HepG2 (cell line): ENCODE results near the gene LAMB2. TPM values are rescaled to one million over a fixed set of nuclear protein-coding genes. Genes with fewer than 3 reads are reported as not detected.
A peak's percentile ranks its signal among the peaks of the same experiment; 100 is the strongest.

Source experiments
- AGO1 ChIP-seq: fragments of 200-400 bp; formaldehyde crosslinking; IDR thresholded peaks from 2 replicates; pipeline ENCODE4 v1.6.1; 2017; ENCODE audit warnings: mild to moderate bottlenecking, low read depth, low read length, moderate library complexity; ENCODE audit not compliant: poor library complexity, severe bottlenecking
- BRCA1 ChIP-seq: sonication (generic); formaldehyde crosslinking; IDR thresholded peaks from 2 replicates; pipeline ENCODE4 v1.4.0; 2020; ENCODE audit warnings: missing genetic modification reagents
- BRF2 ChIP-seq: sonication (generic); formaldehyde crosslinking; IDR thresholded peaks from 2 replicates; pipeline ENCODE4 v1.8.1; 2022; ENCODE audit warnings: mild to moderate bottlenecking, missing genetic modification reagents
- DRAP1 ChIP-seq: IDR thresholded peaks from 2 replicates; pipeline ENCODE4 v1.6.1; 2016; ENCODE audit warnings: missing genetic modification reagents, missing compliant biosample characterization
- NFKBIZ ChIP-seq: IDR thresholded peaks from 2 replicates; pipeline ENCODE4 v1.6.1; 2018; ENCODE audit warnings: missing genetic modification reagents, missing compliant biosample characterization
- NFYC ChIP-seq: IDR thresholded peaks from 2 replicates; pipeline ENCODE4 v1.6.1; 2016; ENCODE audit warnings: missing genetic modification reagents, missing compliant biosample characterization
- PRDM10 ChIP-seq: sonication (generic); formaldehyde crosslinking; IDR thresholded peaks from 2 replicates; pipeline ENCODE4 v1.4.0; 2020; ENCODE audit warnings: low read depth, missing genetic modification reagents
- RFXANK ChIP-seq: IDR thresholded peaks from 2 replicates; pipeline ENCODE4 v1.6.1; 2016
- TEF ChIP-seq: sonication (generic); formaldehyde crosslinking; IDR thresholded peaks from 2 replicates; pipeline ENCODE4 v1.5.0; 2020; ENCODE audit warnings: missing genetic modification reagents
- ZFP41 ChIP-seq: sonication (generic); formaldehyde crosslinking; IDR thresholded peaks from 2 replicates; pipeline ENCODE4 v1.4.0; 2020; ENCODE audit warnings: mild to moderate bottlenecking, missing genetic modification reagents, borderline replicate concordance
- ZFP91 ChIP-seq: sonication (generic); formaldehyde crosslinking; IDR thresholded peaks from 2 replicates; pipeline ENCODE4 v1.9.0; 2022; ENCODE audit warnings: missing genetic modification reagents, mild to moderate bottlenecking, borderline replicate concordance
- ZNF101 ChIP-seq: sonication (generic); formaldehyde crosslinking; IDR thresholded peaks from 2 replicates; pipeline ENCODE4 v1.4.0; 2020; ENCODE audit warnings: mild to moderate bottlenecking, low read depth, missing genetic modification reagents, borderline replicate concordance
- ZNF251 ChIP-seq: sonication (generic); formaldehyde crosslinking; IDR thresholded peaks from 2 replicates; pipeline ENCODE4 v1.9.0; 2021; ENCODE audit warnings: mild to moderate bottlenecking, missing genetic modification reagents
- ZNF264 ChIP-seq: sonication (generic); formaldehyde crosslinking; IDR thresholded peaks from 2 replicates; pipeline ENCODE4 v1.4.0; 2020; ENCODE audit warnings: missing genetic modification reagents
- ZNF331 ChIP-seq: sonication (generic); formaldehyde crosslinking; IDR thresholded peaks from 2 replicates; pipeline ENCODE4 v1.4.0; 2020; ENCODE audit warnings: missing genetic modification reagents
- ZNF350 ChIP-seq: sonication (generic); formaldehyde crosslinking; IDR thresholded peaks from 2 replicates; pipeline ENCODE4 v1.4.0; 2020; ENCODE audit warnings: mild to moderate bottlenecking, low read depth, missing genetic modification reagents, borderline replicate concordance
- ZNF549 ChIP-seq: sonication (generic); formaldehyde crosslinking; IDR thresholded peaks from 2 replicates; pipeline ENCODE4 v1.5.0; 2020; ENCODE audit warnings: missing genetic modification reagents
- ZNF644 ChIP-seq: IDR thresholded peaks from 2 replicates; pipeline ENCODE4 v1.6.1; 2016; ENCODE audit warnings: low read depth
- ZNF841 ChIP-seq: sonication (generic); formaldehyde crosslinking; IDR thresholded peaks from 2 replicates; pipeline ENCODE4 v1.8.1; 2023; ENCODE audit warnings: missing genetic modification reagents, borderline replicate concordance
- ZUFSP ChIP-seq: sonication (generic); formaldehyde crosslinking; IDR thresholded peaks from 2 replicates; pipeline ENCODE4 v1.9.0; 2021; ENCODE audit warnings: missing genetic modification reagents, mild to moderate bottlenecking, borderline replicate concordance
- polyA plus RNA-seq, 8 experiments: library from polyadenylated mRNA; depleted of rRNA in 3 of 8; stranded (reverse) in 7 of 8; unstranded in 1 of 8; fragments of >200 nt; fragmentation: Illumina TruSeq in 4 of 8; extraction: Trizol in 4 of 8; gene quantifications; 2 replicates each; pipeline versions ENCODE4 v1.2.1 to v1.2.3, GENCODE V29; 2011 to 2016; ENCODE audit warnings: low read depth in 4 of 8, missing spikeins in 1 of 8, mixed read lengths in 1 of 8; ENCODE audit not compliant: insufficient read depth in 1 of 8
- total RNA-seq, 5 experiments: library from RNA; depleted of rRNA; stranded (reverse); fragments of >200 nt; fragmentation: Illumina TruSeq; extraction: Trizol; gene quantifications; 2 replicates each; pipeline ENCODE4 v1.2.3, GENCODE V29; 2016; ENCODE audit warnings: low read depth in 1 of 5

LAMB2 gene
- total and polyA plus RNA-seq, 2 of the 13 experiments (the other 11 are each of a cell fraction or from before 2014, with no cell fraction given): 208 to 443 TPM

- TF ChIP-seq NFKBIZ (CRISPR knock-in tag) (no peak), ZFP91 (peak; percentile 65), ZNF331 (CRISPR knock-in tag) (no peak), ZNF841 (CRISPR knock-in tag) (no peak), PRDM10 (CRISPR knock-in tag) (no peak; the same call in 1 of the 2 replicates), AGO1 (no peak), TEF (CRISPR knock-in tag) (no peak), NFYC (no peak), BRCA1 (CRISPR knock-in tag) (no peak), ZNF549 (CRISPR knock-in tag) (no peak), ZNF350 (CRISPR knock-in tag) (peak; percentile 33), RFXANK (CRISPR knock-in tag) (no peak), BRF2 (CRISPR knock-in tag) (peak; percentile 54; the same call in 1 of the 2 replicates), DRAP1 (CRISPR knock-in tag) (peak; percentile 84), ZUFSP (CRISPR knock-in tag) (no peak), ZNF101 (no peak), ZNF264 (CRISPR knock-in tag) (0 out of 2 replicates have a peak, but pooled peaks have one; percentile 22), ZNF644 (CRISPR knock-in tag) (no peak), ZFP41 (0 out of 2 replicates have a peak, but pooled peaks have one; percentile 21), ZNF251 (CRISPR knock-in tag) (no peak)
Observed at GRCh38 chr3:49132437-49133225, at the start of gene LAMB2 (continued).
